Activated CD4-positive, alpha-beta T cell treated with anti-CD3 and anti-CD28 coated beads for 4 hours (primary cell): ENCODE results near the gene ALDH8A1.

Experiments
- DNase-seq, 2 donors: peaks; one replicate each; pipeline ENCODE4 v3.0.0-alpha.2; 2020

Gene ALDH8A1

GRCh38 chr6:134870677-134871498 lies 79.0 kb downstream of the ALDH8A1 start:
- no peak for DNase-seq

GRCh38 chr6:134868812-134869211 lies 81.1 kb downstream of the ALDH8A1 start:
- DNase-seq: no peak
